SK-N-SH treated with all-trans-retinoic acid at 6 μM for 48 hours (cell line): ENCODE data around the gene SMYD3.

Experiments used
- ARNTL ChIP-seq: fragments of 450-650 bp; formaldehyde crosslinking; IDR thresholded peaks from 2 replicates; pipeline ENCODE4 v1.5.0; 2020; ENCODE audit warnings: low read depth, mild to moderate bottlenecking, moderate library complexity, borderline replicate concordance
- BACH2 ChIP-seq: fragments of 250-450 bp; sonication (Bioruptor Pico); IDR thresholded peaks from 2 replicates; pipeline ENCODE4 v1.9.0; 2021; ENCODE audit warnings: mild to moderate bottlenecking, borderline replicate concordance
- CREB5 ChIP-seq: fragments of 250-450 bp; sonication (Bioruptor Pico); IDR thresholded peaks from 2 replicates; pipeline ENCODE4 v1.5.1; 2020; ENCODE audit warnings: low read depth, mild to moderate bottlenecking, moderate library complexity
- ESRRG ChIP-seq: fragments of 250-450 bp; sonication (Bioruptor Pico); IDR thresholded peaks from 2 replicates; pipeline ENCODE4 v1.6.1; 2021; ENCODE audit warnings: mild to moderate bottlenecking
- GLIS3 ChIP-seq: fragments of 250-450 bp; sonication (Bioruptor Pico); IDR thresholded peaks from 2 replicates; pipeline ENCODE4 v1.5.0; 2020; ENCODE audit warnings: mild to moderate bottlenecking, moderate library complexity
- RARB ChIP-seq: fragments of 250-450 bp; sonication (Bioruptor Pico); IDR thresholded peaks from 2 replicates; pipeline ENCODE4 v1.8.0; 2021; ENCODE audit warnings: mild to moderate bottlenecking, moderate library complexity
- SNAI2 ChIP-seq: fragments of 250-450 bp; sonication (Bioruptor Pico); IDR thresholded peaks from 2 replicates; pipeline ENCODE4 v1.5.0; 2020; ENCODE audit warnings: mild to moderate bottlenecking, moderate library complexity
- TSHZ2 ChIP-seq: fragments of 250-450 bp; sonication (Bioruptor Pico); IDR thresholded peaks from 2 replicates; pipeline ENCODE4 v1.5.0; 2020; ENCODE audit warnings: mild to moderate bottlenecking, moderate library complexity
- ZFP30 ChIP-seq: fragments of 450-650 bp; formaldehyde crosslinking; IDR thresholded peaks from 2 replicates; pipeline ENCODE4 v1.5.0; 2022; ENCODE audit warnings: mild to moderate bottlenecking, moderate library complexity
- ZNF70 ChIP-seq: fragments of 450-650 bp; formaldehyde crosslinking; IDR thresholded peaks from 2 replicates; pipeline ENCODE4 v1.5.0; 2020; ENCODE audit warnings: mild to moderate bottlenecking, moderate library complexity
- ZNF8 ChIP-seq: fragments of 450-650 bp; formaldehyde crosslinking; IDR thresholded peaks from 2 replicates; pipeline ENCODE4 v1.5.0; 2020; ENCODE audit warnings: mild to moderate bottlenecking, moderate library complexity
- TF ChIP-seq, protein P1 (sequence below): fragments of 250-450 bp; sonication (Bioruptor Pico); IDR thresholded peaks from 2 replicates; pipeline ENCODE4 v1.8.0; 2020; ENCODE audit warnings: mild to moderate bottlenecking, moderate library complexity, borderline replicate concordance
- TF ChIP-seq, protein P2 (sequence below): fragments of 250-450 bp; sonication (Bioruptor Pico); IDR thresholded peaks from 2 replicates; pipeline ENCODE4 v1.5.1; 2021; ENCODE audit warnings: mild to moderate bottlenecking, moderate library complexity

GRCh38 chr1:245968775-245969174, 538.3 kb downstream of the SMYD3 start:
- TF ChIP-seq ARNTL (CRISPR knock-in tag): no peak
- TF ChIP-seq, protein P1, sequence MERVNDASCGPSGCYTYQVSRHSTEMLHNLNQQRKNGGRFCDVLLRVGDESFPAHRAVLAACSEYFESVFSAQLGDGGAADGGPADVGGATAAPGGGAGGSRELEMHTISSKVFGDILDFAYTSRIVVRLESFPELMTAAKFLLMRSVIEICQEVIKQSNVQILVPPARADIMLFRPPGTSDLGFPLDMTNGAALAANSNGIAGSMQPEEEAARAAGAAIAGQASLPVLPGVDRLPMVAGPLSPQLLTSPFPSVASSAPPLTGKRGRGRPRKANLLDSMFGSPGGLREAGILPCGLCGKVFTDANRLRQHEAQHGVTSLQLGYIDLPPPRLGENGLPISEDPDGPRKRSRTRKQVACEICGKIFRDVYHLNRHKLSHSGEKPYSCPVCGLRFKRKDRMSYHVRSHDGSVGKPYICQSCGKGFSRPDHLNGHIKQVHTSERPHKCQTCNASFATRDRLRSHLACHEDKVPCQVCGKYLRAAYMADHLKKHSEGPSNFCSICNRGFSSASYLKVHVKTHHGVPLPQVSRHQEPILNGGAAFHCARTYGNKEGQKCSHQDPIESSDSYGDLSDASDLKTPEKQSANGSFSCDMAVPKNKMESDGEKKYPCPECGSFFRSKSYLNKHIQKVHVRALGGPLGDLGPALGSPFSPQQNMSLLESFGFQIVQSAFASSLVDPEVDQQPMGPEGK: no peak
- TF ChIP-seq RARB (CRISPR knock-in tag): no peak
- no peak for TF ChIP-seq ZFP30 (CRISPR knock-in tag)
- TF ChIP-seq ESRRG: no peak
- no peak for TF ChIP-seq SNAI2 (CRISPR knock-in tag)
- TF ChIP-seq ZNF8 (CRISPR knock-in tag): no peak
- no peak for TF ChIP-seq BACH2
- TF ChIP-seq, protein P2, sequence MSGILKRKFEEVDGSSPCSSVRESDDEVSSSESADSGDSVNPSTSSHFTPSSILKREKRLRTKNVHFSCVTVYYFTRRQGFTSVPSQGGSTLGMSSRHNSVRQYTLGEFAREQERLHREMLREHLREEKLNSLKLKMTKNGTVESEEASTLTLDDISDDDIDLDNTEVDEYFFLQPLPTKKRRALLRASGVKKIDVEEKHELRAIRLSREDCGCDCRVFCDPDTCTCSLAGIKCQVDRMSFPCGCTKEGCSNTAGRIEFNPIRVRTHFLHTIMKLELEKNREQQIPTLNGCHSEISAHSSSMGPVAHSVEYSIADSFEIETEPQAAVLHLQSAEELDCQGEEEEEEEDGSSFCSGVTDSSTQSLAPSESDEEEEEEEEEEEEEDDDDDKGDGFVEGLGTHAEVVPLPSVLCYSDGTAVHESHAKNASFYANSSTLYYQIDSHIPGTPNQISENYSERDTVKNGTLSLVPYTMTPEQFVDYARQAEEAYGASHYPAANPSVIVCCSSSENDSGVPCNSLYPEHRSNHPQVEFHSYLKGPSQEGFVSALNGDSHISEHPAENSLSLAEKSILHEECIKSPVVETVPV: no peak
- no peak for TF ChIP-seq CREB5
- TF ChIP-seq GLIS3 (CRISPR knock-in tag): no peak
- no peak for TF ChIP-seq TSHZ2 (CRISPR knock-in tag)
- TF ChIP-seq ZNF70 (CRISPR knock-in tag): no peak
